ENCODE results near the gene TEX48.

Gene TEX48

GRCh38 chr9:114624677-114625076 is 57.3 kb downstream of the TEX48 start:
- DNase-seq (ENCODE audit: low read depth in 4 of 4, low spot score in 1 of 4) = no peak

DNA sequence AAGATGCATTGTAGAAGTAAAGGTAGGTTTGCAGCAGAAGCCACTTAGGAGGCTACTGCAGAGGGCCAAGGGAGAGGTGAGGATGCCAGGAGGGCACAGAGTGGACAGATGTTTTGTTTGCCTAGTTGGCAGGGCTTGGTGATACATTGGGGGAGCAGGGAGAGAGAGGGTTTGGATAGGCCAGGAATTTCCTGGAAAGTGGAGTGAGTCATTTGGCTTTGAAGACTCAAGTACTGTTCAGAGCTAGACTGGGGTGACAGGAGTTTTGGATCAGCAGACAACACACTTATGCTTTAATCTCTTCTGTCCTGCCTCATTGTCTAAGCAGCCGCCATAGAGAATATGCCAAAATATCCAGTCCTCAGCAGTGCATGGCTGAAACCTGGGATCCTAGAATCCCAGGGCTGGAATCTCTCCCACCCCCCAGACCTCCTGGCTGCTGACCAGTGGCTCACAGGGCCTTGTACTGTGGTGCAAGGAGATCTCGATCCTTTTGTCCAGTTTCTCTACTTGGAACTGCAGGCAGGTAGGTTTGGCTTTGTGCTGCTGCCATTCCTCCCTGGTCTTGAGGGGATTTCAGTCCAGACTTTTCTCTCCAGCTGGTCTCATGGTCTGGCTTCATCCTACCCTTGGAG is 59.9 kb downstream of the TEX48 start:
- DNase-seq (ENCODE audit: low read depth in 4 of 4, low spot score in 1 of 4) = no peak

DNA sequence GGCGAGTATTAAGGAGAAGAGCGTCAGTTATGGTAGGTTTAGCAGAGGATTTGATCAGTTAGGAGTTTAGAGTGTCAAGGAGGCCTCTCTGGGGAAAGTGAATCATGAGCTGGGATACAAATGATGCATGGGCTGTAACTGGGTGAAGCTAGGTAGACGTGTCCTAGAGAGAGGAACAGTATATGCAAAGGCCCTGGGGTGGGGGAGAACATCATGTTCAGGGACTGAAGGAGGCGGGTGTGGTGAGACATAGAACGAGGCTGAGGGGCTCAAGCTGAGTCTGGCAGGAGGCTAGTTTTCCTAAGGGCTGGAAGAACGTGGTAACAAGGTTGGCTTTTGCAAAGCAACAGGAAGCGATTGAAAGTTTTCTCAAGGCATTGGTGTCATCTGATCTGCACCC is 60.4 kb downstream of the TEX48 start:
- DNase-seq (ENCODE audit: low read depth in 4 of 4, low spot score in 1 of 4) = no peak

- no peak for DNase-seq (ENCODE audit: low read depth in 4 of 4, low spot score in 1 of 4)
Observed at GRCh38 chr9:114619191-114619761, 62.7 kb downstream of the TEX48 start.

GRCh38 chr9:114616684-114617520 is 65.1 kb downstream of the TEX48 start:
- DNase-seq (ENCODE audit: low read depth in 4 of 4, low spot score in 1 of 4) = no peak
